ENCODE measurements around the gene PHGDH.
"Not testable (repeated sequence)": the region's sequence is repeated elsewhere in the genome, so short reads cannot be mapped to it uniquely, and the experiment has no call there.

PHGDH gene

DNA sequence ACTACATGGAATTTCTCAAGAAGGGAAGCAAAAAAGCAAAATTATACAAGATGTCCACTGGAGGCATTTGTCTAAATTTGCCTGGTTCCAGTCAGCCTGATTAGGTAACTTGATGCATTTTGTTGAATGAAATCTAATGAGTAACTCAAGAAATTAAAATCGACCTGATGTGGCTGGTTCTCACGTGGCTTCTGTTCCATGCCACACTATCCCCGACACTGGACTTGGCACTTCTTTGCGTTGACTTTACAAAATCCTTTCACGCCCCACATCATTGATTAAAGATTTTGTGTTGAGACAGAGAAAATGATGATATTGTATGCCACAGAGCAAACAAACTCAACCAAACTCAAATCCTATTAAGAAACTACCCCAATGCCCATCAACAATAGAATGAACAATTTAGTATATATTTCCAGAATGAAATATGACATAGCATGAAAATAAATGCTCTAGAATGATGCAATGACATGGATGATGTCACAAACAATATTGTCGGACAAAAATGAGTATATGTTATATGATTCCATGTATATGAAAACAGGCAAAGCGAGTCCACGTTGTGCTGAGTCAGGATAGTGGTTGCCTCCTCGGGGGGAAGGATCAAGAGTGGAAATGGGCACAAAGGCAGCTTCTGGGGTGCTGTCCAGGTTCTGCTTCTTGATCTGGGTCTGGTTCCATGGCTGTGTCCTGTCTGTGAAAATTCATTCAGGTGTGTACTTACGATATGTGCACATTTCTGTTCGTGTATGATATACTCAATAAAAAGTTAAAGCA lies 69.9 kb downstream of the PHGDH start:
- no peak for TF ChIP-seq CTBP1 (IDR thresholded peaks at IDR 0.05; ENCODE audit: borderline replicate concordance)
- no peak for TF ChIP-seq ARNT (IDR thresholded peaks at IDR 0.05)
- no peak for TF ChIP-seq BHLHE40 (IDR thresholded peaks at IDR 0.05; ENCODE audit: borderline replicate concordance)
- POLR2A ChIA-PET, result no interaction called here
- no peak for DNase-seq (ENCODE audit: extremely low spot score)
- CTCF ChIA-PET, result interaction anchor here (1.0 kb wide), 1 partner anchor 105 kb away, joined by 3 read pairs; no protein-coding TSS in a partner anchor

DNA sequence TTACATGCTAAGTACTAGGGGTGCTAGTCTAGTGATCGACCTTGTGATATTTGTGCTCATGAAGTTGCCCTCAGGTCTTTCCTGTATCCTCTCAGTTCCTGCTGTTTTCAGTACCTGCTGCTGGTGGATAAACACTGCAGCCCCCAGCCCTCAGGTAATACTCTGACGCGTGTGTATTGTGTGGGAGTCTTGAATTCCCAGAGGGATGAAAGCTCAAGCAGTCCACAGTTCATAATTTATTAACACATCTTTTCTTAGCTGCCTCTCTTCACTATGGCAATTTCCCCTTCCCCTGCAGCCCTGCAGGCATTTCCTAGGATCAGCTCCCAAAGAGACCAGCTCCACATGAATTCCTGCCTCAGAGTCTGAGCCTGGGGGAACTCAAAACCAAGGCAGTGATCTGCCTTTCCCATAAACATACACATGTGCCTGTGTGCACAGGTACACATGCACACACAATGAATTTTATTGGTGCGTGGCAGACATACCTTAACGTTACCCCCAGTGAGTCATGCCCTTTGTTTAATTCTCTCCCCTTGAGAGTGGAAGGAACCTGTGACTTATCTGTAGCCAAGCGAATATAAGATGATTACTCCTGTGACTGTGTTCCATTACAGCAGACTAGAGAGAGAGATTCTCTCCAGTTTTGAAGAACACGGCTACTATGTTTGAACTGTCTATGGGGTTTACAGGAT lies 71.0 kb downstream of the PHGDH start:
- TF ChIP-seq NFRKB (IDR thresholded peaks at IDR 0.05), result no peak
- no peak for TF ChIP-seq ELF4 (IDR thresholded peaks at IDR 0.05)
- TF ChIP-seq BHLHE40 (IDR thresholded peaks at IDR 0.05; ENCODE audit: borderline replicate concordance), result no peak
- TF ChIP-seq FOXM1 (IDR thresholded peaks at IDR 0.05; ENCODE audit: borderline replicate concordance), result no peak
- TF ChIP-seq, protein P1, sequence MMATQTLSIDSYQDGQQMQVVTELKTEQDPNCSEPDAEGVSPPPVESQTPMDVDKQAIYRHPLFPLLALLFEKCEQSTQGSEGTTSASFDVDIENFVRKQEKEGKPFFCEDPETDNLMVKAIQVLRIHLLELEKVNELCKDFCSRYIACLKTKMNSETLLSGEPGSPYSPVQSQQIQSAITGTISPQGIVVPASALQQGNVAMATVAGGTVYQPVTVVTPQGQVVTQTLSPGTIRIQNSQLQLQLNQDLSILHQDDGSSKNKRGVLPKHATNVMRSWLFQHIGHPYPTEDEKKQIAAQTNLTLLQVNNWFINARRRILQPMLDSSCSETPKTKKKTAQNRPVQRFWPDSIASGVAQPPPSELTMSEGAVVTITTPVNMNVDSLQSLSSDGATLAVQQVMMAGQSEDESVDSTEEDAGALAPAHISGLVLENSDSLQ (IDR thresholded peaks at IDR 0.05), result no peak
- TF ChIP-seq FOXK2 (IDR thresholded peaks at IDR 0.05), result no peak
- no peak for TF ChIP-seq L3MBTL2 (conservative IDR thresholded peaks at IDR 0.05)
- TF ChIP-seq SP1 (IDR thresholded peaks at IDR 0.05), result no peak
- no peak for TF ChIP-seq CTBP1 (IDR thresholded peaks at IDR 0.05; ENCODE audit: borderline replicate concordance)
- TF ChIP-seq LEF1 (IDR thresholded peaks at IDR 0.05; ENCODE audit: borderline replicate concordance), result no peak
- no peak for TF ChIP-seq ZNF384 (IDR thresholded peaks at IDR 0.05)
- TF ChIP-seq ARNT (IDR thresholded peaks at IDR 0.05), result no peak
- no peak for TF ChIP-seq HDGF (IDR thresholded peaks at IDR 0.05; ENCODE audit: borderline replicate concordance)
- no peak for TF ChIP-seq TARDBP (IDR thresholded peaks at IDR 0.05)
- TF ChIP-seq SUZ12 (IDR thresholded peaks at IDR 0.05), result no peak
- TF ChIP-seq FOXA1 (IDR thresholded peaks at IDR 0.05), result no peak
- no peak for DNase-seq (ENCODE audit: extremely low spot score)
- POLR2A ChIA-PET, result no interaction called here
- CTCF ChIA-PET, result interaction anchor here (0.7 kb wide), 2 partner anchors 26 to 108 kb away, joined by 3 read pairs; no protein-coding TSS in a partner anchor

DNA sequence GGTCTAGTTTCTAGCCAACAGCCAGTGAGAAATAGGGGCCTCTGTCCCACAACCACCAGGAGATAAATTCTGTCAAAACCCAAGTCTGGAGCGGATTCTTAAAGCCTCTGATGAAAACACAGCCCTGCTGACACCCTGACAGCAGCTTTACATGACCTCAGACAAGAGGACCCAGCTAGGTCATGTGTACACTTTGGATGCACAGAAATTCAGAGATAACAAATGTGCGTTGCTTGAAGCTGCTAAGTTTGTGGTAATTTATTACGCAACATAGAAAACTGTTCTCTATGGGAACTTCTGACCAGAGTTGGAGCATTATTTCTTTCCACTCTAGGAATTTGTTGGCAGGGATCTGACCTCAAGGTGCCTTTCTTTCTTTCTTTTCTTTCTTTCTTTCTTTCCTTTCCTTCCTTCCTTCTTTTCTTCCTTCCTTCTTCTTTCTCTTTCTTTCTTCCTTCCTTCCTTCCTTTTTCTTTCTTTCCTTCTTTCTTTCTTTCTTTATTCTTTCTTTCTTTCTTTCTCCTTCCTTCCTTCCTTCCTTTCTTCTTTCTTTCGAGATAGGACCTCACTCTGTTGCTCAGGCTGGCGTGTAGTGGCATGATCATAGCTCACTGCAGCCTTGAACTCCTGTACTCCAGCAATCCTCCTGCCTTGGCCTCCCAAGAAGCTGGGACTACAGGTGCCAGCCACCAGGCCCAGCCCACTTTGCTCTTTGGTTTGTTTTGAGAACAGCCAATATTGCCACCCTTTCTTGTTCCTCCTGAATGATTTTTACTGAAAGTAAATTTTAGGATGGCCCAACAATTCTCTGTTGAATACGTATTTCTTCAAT lies 71.8 kb downstream of the PHGDH start:
- CTCF ChIA-PET, result interaction anchor here (0.7 to 0.8 kb wide), 3 partner anchors 25 to 109 kb away, joined by 3 to 4 read pairs (median 3); no protein-coding TSS in a partner anchor
- DNase-seq (ENCODE audit: extremely low spot score), result no peak
- POLR2A ChIA-PET, result interaction anchor here (1.1 kb wide), 1 partner anchor 72 kb away, joined by 4 read pairs; the partner anchor contains the start of gene PHGDH
- no peak for TF ChIP-seq FOXM1 (IDR thresholded peaks at IDR 0.05; ENCODE audit: borderline replicate concordance)
- no peak for TF ChIP-seq L3MBTL2 (conservative IDR thresholded peaks at IDR 0.05)

DNA sequence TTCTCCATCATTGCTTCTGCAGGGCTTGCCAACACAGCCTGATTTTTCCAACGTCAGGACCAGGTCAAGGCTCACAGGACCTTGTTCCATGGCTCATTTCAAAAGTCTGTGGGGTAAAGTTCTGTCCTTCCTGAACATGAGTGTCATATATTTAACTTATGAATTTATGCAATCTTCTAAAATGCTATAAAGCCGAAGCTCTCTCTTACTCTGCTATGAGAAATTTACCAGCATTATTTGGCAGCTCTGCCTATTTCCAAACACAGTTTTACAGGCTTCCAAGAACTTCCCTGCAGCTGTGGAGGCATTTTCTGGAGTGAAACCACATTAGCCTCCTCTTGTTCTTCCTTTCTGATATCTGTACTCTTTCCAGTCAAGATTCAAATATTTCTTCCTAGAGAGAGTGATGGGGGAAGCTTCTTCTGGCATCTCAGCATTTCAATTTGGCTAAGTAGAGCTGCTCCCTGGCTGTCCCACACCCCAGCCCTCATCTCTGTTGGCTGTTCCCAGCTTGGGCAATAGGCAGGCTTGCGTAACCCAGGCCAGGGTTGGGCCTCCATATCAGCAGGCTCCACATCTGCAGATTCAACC lies 72.6 kb downstream of the PHGDH start:
- no peak for DNase-seq (ENCODE audit: extremely low spot score)
- ChIA-PET POLR2A (interaction anchor here (1.1 kb wide), 1 partner anchor 73 kb away, joined by 4 read pairs; the partner anchor contains the start of gene PHGDH), CTCF (interaction anchor here (0.8 kb wide), 1 partner anchor 24 kb away, joined by 4 read pairs; no protein-coding TSS in a partner anchor)
- TF ChIP-seq ZNF384 (IDR thresholded peaks at IDR 0.05) (no peak), L3MBTL2 (conservative IDR thresholded peaks at IDR 0.05) (no peak), TARDBP (IDR thresholded peaks at IDR 0.05) (no peak), CTBP1 (IDR thresholded peaks at IDR 0.05; ENCODE audit: borderline replicate concordance) (no peak), LEF1 (IDR thresholded peaks at IDR 0.05; ENCODE audit: borderline replicate concordance) (no peak), HDGF (IDR thresholded peaks at IDR 0.05; ENCODE audit: borderline replicate concordance) (no peak), BHLHE40 (IDR thresholded peaks at IDR 0.05; ENCODE audit: borderline replicate concordance) (no peak), SUZ12 (IDR thresholded peaks at IDR 0.05) (no peak), NFRKB (IDR thresholded peaks at IDR 0.05) (no peak), ELF4 (IDR thresholded peaks at IDR 0.05) (no peak), ARNT (IDR thresholded peaks at IDR 0.05) (no peak), FOXK2 (IDR thresholded peaks at IDR 0.05) (no peak), FOXM1 (IDR thresholded peaks at IDR 0.05; ENCODE audit: borderline replicate concordance) (no peak), FOXA1 (IDR thresholded peaks at IDR 0.05) (no peak), SP1 (IDR thresholded peaks at IDR 0.05) (no peak)
- TF ChIP-seq, protein P1 (IDR thresholded peaks at IDR 0.05), result no peak

DNA sequence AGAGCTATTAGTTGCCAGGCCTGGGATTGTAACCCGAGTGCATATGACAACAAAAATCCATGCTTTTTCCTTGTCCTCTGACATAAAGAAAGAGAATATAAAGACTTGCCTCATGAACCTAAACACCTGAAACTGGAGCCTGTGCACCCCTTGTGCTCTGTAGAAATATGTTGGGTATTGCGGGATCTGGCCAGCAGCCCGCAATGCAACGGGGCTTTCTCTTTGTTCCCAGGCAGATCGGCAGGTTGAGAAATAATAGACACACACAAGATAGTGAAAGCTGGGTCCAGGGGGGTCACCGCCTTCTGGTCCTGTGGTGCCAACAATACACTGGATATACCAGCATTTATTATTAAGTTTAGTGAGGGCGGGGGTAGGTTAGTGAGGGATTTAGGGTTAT lies 74.3 kb downstream of the PHGDH start:
- POLR2A ChIA-PET; DNase-seq (ENCODE audit: extremely low spot score): not testable (repeated sequence)
- CTCF ChIA-PET, result interaction anchor here (0.6 kb wide), 1 partner anchor 42 kb away, joined by 3 read pairs; no protein-coding TSS in a partner anchor

DNA sequence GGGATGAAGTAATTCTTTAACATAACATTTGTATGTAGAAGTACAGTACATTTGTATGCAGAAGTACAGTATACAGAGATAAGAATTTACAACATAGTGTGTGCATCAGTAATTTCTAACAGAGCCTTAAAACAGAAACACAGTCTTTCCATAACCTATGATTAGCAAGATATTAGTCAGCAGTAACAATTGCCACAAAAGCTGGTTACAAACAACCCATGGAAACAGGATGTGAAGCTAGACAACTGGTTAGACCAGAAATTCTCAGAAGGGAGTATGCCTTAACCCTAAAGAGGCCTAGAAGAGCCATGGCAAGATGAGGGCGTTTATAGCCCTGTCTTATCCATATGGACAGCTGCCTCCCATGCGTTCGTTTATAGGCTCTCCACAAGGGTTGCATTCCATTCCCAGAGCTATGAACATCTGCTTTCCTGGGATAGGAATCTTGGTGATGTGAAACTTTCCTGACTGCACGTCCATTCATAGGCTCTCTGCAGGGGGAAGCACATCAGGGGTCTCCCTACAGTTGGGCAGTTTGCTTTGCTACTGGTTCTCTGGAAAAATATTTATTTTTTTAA lies 74.8 kb downstream of the PHGDH start:
- POLR2A ChIA-PET; DNase-seq (ENCODE audit: extremely low spot score): not testable (repeated sequence)
- CTCF ChIA-PET, result interaction anchor here (0.7 kb wide), 1 partner anchor 921 kb away, joined by 3 read pairs; no protein-coding TSS in a partner anchor
